Small intestine (tissue), 7 donors: ENCODE measurements around the gene STK26. TPM values are rescaled to one million over a fixed set of nuclear protein-coding genes. Genes with fewer than 3 reads are reported as not detected.

Experiments used
- DNase-seq, 2 donors: peaks; one replicate each; pipeline versions ENCODE4 v3.0.0 to v3.0.0-alpha.2; 2013
- FAIRE-seq: peaks from 2 replicates; lab custom pipeline; 2012; peaks lifted over from hg19 to GRCh38; lab: Jason Lieb, UNC
- H3K27ac ChIP-seq, 3 donors: one replicate each; pipeline ENCODE4 v1.5.1; 2013; ENCODE audit warnings: low read length in 2 of 3, mild to moderate bottlenecking in 2 of 3, control low read depth in 1 of 3, inconsistent platforms in 1 of 3, low read depth in 1 of 3, moderate library complexity in 1 of 3
- H3K27me3 ChIP-seq, 3 donors: one replicate each; pipeline ENCODE4 v1.6.1; 2013; ENCODE audit warnings: low read length in 3 of 3, inconsistent platforms in 1 of 3; ENCODE audit not compliant: control insufficient read depth in 3 of 3, insufficient read depth in 3 of 3
- H3K36me3 ChIP-seq, 3 donors: one replicate each; pipeline ENCODE4 v1.6.1; 2013; ENCODE audit warnings: low read length in 3 of 3, inconsistent platforms in 1 of 3, low read depth in 1 of 3, mild to moderate bottlenecking in 1 of 3, moderate library complexity in 1 of 3; ENCODE audit not compliant: control insufficient read depth in 3 of 3, insufficient read depth in 2 of 3
- H3K4me1 ChIP-seq, 3 donors: one replicate each; pipeline ENCODE4 v1.6.1; 2013; ENCODE audit warnings: low read length in 2 of 3, inconsistent platforms in 1 of 3, low read depth in 1 of 3, mild to moderate bottlenecking in 1 of 3, moderate library complexity in 1 of 3; ENCODE audit not compliant: control insufficient read depth in 3 of 3, insufficient read depth in 2 of 3
- H3K4me3 ChIP-seq, 3 donors: one replicate each; pipeline ENCODE4 v1.5.1; 2013; ENCODE audit warnings: low read length in 3 of 3, control low read depth in 1 of 3, inconsistent platforms in 1 of 3, low read depth in 1 of 3, mild to moderate bottlenecking in 1 of 3, moderate library complexity in 1 of 3
- H3K9me3 ChIP-seq, 2 donors: one replicate each; pipeline ENCODE4 v1.6.1; 2013; ENCODE audit warnings: low read depth in 1 of 2, low read length in 1 of 2; ENCODE audit not compliant: control insufficient read depth in 2 of 2, insufficient read depth in 1 of 2
- whole genome bisulfite sequencing, 3 donors: extraction: QIAGEN DNeasy Blood & Tissue Kit; methylation state at CpG; one replicate each; pipeline ENCODE4 v1.1.7; 2013; 5-methylcytosine and 5-hydroxymethylcytosine counted together
- polyA plus RNA-seq, 4 donors: library from polyadenylated mRNA; stranded (reverse) in 3 of 4; unstranded in 1 of 4; fragments of 200-250 nt in 3 of 4; fragments of 120-200 nt in 1 of 4; gene quantifications; one replicate each; pipeline versions ENCODE4 v1.2.1 to v1.2.3, GENCODE V29; 2013
- donor health status: healthy with polysubstance abuse.
- donor health status: control.
- donor health status: control.
- donor health status: Bipolar disorder and iron deficiency.
- donor health status: healthy.

Gene STK26
- polyA plus RNA-seq, 4 donors: 6.4 to 13.9 (median 9.9) TPM

DNA sequence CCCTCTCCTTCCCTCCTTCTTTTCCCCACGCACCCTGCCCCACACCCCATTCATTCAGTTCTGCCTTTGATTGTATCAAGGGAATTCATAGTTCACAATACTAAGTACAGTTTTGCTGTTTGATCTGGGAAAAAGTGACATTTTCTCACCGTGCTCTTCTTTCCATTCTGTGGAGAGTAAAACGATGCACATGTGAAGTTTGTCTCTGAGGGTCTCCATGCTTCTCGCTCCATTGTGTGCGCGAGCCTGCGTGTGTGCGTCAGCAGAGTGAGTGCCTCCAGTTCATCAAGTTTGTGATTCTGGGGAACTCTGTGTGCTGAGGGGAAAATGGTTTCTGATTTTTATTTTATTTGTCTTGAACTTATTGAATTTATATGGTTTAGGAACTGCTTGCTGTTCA lies 1.9 kb downstream of the STK26 start:
- H3K4me1 ChIP-seq: peaks cover 0 to 4% (median 4%) of the 10 kb centered on the region in 3 donors
- 61 to 73% (median 61%) methylated on average over 8 of the region's 8 CpGs for WGBS, 3 donors
- DNase-seq (peak in 1 of 2 donors; percentile 1), FAIRE-seq (no peak)
- H3K9me3 ChIP-seq: no peaks in the 10 kb centered on the region
- H3K36me3 ChIP-seq: no peaks in the 10 kb centered on the region
- no peak overlapping the region for H3K4me3 ChIP-seq
- H3K27ac ChIP-seq: no peak overlapping the region
- H3K27me3 ChIP-seq: no peaks in the 10 kb centered on the region

- DNase-seq: no peak
- Histone ChIP-seq H3K4me3 (no peak overlapping the region), H3K36me3 (no peaks in the 10 kb centered on the region), H3K4me1 (peaks cover 0 to 4% (median 0%) of the 10 kb centered on the region in 3 donors), H3K27me3 (no peaks in the 10 kb centered on the region), H3K9me3 (no peaks in the 10 kb centered on the region), H3K27ac (no peak overlapping the region)
- FAIRE-seq: no peak
These were observed 7.2 kb downstream of the STK26 start for GRCh38 chrX:132030264-132030663.

DNA sequence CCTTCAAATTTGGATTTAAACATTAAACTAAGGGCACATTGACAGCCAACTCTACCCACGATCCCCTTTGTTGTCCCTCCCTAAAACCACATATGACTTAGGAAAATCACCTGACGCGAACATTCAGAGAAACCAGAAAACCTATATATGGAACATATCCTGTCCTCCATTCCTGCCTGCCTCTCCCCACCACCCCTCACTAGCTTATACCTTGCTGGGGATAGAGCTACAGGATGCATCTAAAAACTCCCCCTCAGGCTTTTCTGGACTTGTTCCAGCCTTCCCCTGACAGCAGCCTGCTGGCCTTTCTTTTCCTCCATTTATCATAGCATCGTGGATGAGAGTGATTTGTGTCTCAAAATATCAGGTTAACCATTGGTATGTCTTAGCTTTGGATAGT lies 8.8 kb downstream of the STK26 start:
- no peaks in the 10 kb centered on the region for H3K27me3 ChIP-seq
- WGBS, 3 donors: 57 to 74% (median 72%) methylated on average over 4 of the region's 4 CpGs
- no peak overlapping the region for H3K4me3 ChIP-seq
- H3K27ac ChIP-seq: no peak overlapping the region
- H3K4me1 ChIP-seq: peaks cover 0 to 4% (median 0%) of the 10 kb centered on the region in 3 donors
- FAIRE-seq: no peak
- H3K9me3 ChIP-seq: no peaks in the 10 kb centered on the region
- no peaks in the 10 kb centered on the region for H3K36me3 ChIP-seq
- no peak for DNase-seq

GRCh38 chrX:132033166-132033565 lies 10.1 kb downstream of the STK26 start:
- peak; percentile 5 to 9 for DNase-seq
- no peak for FAIRE-seq
- no peaks in the 10 kb centered on the region for H3K4me1 ChIP-seq

GRCh38 chrX:132034648-132035047 lies 11.5 kb downstream of the STK26 start:
- Histone ChIP-seq H3K4me1 (no peaks in the 10 kb centered on the region), H3K27ac (no peak overlapping the region), H3K27me3 (no peaks in the 10 kb centered on the region), H3K4me3 (no peak overlapping the region), H3K9me3 (no peaks in the 10 kb centered on the region), H3K36me3 (no peaks in the 10 kb centered on the region)
- whole genome bisulfite sequencing, 3 donors: 78 to 100% (median 87%) methylated on average over 3 of the region's 3 CpGs
- no peak for DNase-seq
- no peak for FAIRE-seq

More at GRCh38 chrX:132033166-132033565, 10.1 kb downstream of the STK26 start:
- Histone ChIP-seq H3K27me3 (no peaks in the 10 kb centered on the region), H3K4me3 (no peak overlapping the region), H3K27ac (no peak overlapping the region), H3K36me3 (no peaks in the 10 kb centered on the region), H3K9me3 (no peaks in the 10 kb centered on the region)
- 61 to 75% (median 67%) methylated on average over 3 of the region's 3 CpGs for WGBS, 3 donors

- no peaks in the 10 kb centered on the region for H3K27me3 ChIP-seq
- FAIRE-seq (no peak), DNase-seq (no peak)
- H3K4me1 ChIP-seq: no peaks in the 10 kb centered on the region
- no peaks in the 10 kb centered on the region for H3K9me3 ChIP-seq
- H3K36me3 ChIP-seq: no peaks in the 10 kb centered on the region
- H3K27ac ChIP-seq: no peak overlapping the region
- H3K4me3 ChIP-seq: no peak overlapping the region
- whole genome bisulfite sequencing, 3 donors: 58 to 63% (median 60%) methylated on average over 5 of the region's 5 CpGs
These were observed 14.4 kb downstream of the STK26 start for GRCh38 chrX:132037479-132037993.

- FAIRE-seq (no peak), DNase-seq (no peak)
- Histone ChIP-seq H3K4me3 (no peak overlapping the region), H3K9me3 (no peaks in the 10 kb centered on the region), H3K27ac (no peak overlapping the region), H3K27me3 (no peaks in the 10 kb centered on the region), H3K36me3 (no peaks in the 10 kb centered on the region), H3K4me1 (no peaks in the 10 kb centered on the region)
- 78 to 98% (median 89%) methylated on average over 2 of the region's 2 CpGs for WGBS, 3 donors
These were observed 17.0 kb downstream of the STK26 start for GRCh38 chrX:132040066-132040465.

DNA sequence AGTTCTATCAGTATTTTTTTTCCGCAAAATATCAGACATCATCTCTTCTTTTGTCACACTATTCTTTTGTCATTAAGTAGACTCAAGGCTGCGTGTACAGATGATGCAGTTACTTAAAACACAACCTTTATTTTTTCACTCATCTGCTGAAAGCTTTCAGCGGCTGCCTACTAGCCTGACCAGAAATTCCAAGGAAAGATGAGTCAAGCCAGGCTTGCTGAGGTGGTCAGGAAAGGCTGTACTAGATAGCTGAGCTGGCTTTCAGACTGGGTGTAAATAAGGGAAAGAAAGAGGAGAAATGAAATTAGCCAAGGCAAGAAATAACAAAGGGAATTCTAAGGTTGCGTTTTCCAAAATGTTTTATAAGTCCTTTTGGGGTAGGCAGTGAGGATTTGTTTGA lies 17.9 kb downstream of the STK26 start:
- no peaks in the 10 kb centered on the region for H3K27me3 ChIP-seq
- FAIRE-seq: no peak
- WGBS, 3 donors: 74 to 89% (median 84%) methylated on average over 4 of the region's 4 CpGs

DNA sequence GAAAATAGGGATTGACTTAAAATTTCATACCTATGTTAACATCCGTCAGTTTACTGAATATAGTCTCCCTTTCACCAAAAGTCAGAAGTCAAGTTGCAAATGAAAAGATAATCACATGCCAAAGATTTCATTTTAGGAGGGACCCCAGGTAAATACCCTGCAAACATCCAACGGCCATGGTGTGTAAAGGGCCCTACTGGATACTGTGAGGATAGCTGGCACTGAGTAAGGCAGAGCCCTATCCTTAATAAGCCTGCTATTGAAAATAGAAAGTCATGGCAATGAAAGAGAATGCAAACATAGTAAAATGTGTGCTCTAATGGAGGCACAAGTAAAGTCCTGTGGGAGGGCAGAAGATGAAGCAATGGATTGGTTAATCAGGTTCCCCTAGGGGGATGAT lies 20.9 kb downstream of the STK26 start:
- WGBS, 3 donors: 82 to 90% (median 83%) methylated on average over 2 of the region's 2 CpGs
- Histone ChIP-seq H3K9me3 (no peaks in the 10 kb centered on the region), H3K4me3 (no peak overlapping the region), H3K36me3 (no peaks in the 10 kb centered on the region), H3K27ac (no peak overlapping the region), H3K27me3 (no peaks in the 10 kb centered on the region), H3K4me1 (no peaks in the 10 kb centered on the region)
- FAIRE-seq (no peak), DNase-seq (no peak)

More for the DNA sequence above, 17.9 kb downstream of the STK26 start:
- no peak for DNase-seq
- Histone ChIP-seq H3K27ac (no peak overlapping the region), H3K9me3 (no peaks in the 10 kb centered on the region), H3K4me1 (no peaks in the 10 kb centered on the region), H3K36me3 (no peaks in the 10 kb centered on the region), H3K4me3 (no peak overlapping the region)
